ENCODE data around the gene RNGTT.

The RNGTT gene

DNA sequence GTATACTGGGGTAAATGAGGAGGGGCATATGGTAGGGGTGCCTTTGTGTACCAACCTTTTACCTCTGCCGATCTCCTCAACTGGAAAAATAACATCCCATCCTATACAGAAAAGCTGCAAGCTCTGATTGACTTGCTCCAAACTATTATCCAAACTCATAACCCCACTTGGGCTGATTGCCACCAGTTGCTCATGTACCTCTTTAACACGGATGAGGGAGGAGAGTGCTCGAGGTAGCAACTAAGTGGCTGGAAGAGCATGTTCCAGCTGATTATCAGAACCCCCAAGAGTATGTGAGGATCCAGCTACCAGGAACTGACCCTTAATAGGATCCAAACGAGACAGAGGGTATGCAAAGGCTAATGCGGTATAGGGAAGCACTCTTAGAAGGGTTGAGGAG lies 299.6 kb downstream of the RNGTT start:
- no peaks in the 10 kb centered on the region for H3K27me3 ChIP-seq (ENCODE audit: insufficient read depth, low read depth, severe bottlenecking)
- no peak overlapping the region for H3K4me3 ChIP-seq (ENCODE audit: low read depth, low read length)
- TF ChIP-seq, protein P1, sequence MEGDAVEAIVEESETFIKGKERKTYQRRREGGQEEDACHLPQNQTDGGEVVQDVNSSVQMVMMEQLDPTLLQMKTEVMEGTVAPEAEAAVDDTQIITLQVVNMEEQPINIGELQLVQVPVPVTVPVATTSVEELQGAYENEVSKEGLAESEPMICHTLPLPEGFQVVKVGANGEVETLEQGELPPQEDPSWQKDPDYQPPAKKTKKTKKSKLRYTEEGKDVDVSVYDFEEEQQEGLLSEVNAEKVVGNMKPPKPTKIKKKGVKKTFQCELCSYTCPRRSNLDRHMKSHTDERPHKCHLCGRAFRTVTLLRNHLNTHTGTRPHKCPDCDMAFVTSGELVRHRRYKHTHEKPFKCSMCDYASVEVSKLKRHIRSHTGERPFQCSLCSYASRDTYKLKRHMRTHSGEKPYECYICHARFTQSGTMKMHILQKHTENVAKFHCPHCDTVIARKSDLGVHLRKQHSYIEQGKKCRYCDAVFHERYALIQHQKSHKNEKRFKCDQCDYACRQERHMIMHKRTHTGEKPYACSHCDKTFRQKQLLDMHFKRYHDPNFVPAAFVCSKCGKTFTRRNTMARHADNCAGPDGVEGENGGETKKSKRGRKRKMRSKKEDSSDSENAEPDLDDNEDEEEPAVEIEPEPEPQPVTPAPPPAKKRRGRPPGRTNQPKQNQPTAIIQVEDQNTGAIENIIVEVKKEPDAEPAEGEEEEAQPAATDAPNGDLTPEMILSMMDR (IDR thresholded peaks at IDR 0.05; ENCODE audit: low read depth, low read length) = no peak
- H3K36me3 ChIP-seq = no peaks in the 10 kb centered on the region
- no peak overlapping the region for H3K27ac ChIP-seq
- H3K9me3 ChIP-seq (ENCODE audit: severe bottlenecking) = peaks cover 2% of the 10 kb centered on the region
- DNase-seq = no peak

DNA sequence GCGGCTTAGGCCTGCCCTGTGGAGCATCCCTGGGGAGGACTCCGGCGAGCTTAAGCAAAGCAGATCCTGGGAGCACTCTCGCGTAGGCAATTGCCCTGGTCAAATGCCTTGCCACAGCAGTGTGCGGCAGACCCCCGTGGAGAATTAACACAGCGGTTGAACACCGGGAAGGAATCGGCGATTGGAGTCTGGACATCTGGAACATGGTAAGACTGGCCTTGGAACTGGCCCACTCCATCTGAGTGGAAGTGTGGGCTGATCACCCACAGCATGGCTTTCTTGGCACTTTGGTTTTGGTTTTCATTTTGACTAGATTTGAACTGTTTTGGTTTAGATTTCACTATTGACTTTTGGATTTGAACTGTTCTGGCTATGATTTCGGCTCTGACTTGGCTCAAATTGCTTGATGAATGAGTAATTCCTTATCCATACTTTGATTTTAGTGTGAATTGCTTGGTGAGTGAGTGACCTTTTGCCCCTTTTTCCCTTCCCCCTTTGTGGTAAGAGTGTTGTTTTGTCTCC lies 300.7 kb downstream of the RNGTT start:
- TF ChIP-seq, protein P1 (IDR thresholded peaks at IDR 0.05; ENCODE audit: low read depth, low read length) = no peak
- no peaks in the 10 kb centered on the region for H3K36me3 ChIP-seq
- DNase-seq = no peak
- H3K9me3 ChIP-seq (ENCODE audit: severe bottlenecking) = peaks cover 2% of the 10 kb centered on the region
- H3K27ac ChIP-seq = no peak overlapping the region
- no peaks in the 10 kb centered on the region for H3K27me3 ChIP-seq (ENCODE audit: insufficient read depth, low read depth, severe bottlenecking)
- no peak overlapping the region for H3K4me3 ChIP-seq (ENCODE audit: low read depth, low read length)

DNA sequence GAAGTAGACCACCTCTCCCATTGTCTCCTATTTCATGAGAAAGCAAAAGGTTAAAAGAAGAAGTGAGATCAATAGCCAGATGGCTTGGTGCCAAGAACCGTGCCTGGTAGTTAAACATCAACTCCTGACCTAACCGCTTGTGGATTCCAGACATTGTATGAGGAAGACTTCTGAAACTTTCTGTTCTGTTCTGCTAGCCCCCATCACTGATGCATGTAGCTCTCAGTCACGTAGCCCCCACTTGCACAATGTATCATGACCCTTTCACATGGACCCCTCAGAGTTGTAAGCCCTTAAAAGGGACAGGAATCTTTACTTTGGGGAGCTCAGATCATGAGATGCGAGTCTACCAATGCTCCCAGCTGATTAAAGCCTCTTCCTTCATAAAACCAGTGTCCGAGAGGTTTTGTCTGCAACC lies 301.2 kb downstream of the RNGTT start:
- Histone ChIP-seq H3K9me3 (ENCODE audit: severe bottlenecking) (peaks cover 2% of the 10 kb centered on the region), H3K36me3 (no peaks in the 10 kb centered on the region), H3K27me3 (ENCODE audit: insufficient read depth, low read depth, severe bottlenecking) (no peaks in the 10 kb centered on the region), H3K27ac (no peak overlapping the region), H3K4me3 (ENCODE audit: low read depth, low read length) (no peak overlapping the region)
- no peak for DNase-seq
- TF ChIP-seq, protein P1 (IDR thresholded peaks at IDR 0.05; ENCODE audit: low read depth, low read length) = no peak

DNA sequence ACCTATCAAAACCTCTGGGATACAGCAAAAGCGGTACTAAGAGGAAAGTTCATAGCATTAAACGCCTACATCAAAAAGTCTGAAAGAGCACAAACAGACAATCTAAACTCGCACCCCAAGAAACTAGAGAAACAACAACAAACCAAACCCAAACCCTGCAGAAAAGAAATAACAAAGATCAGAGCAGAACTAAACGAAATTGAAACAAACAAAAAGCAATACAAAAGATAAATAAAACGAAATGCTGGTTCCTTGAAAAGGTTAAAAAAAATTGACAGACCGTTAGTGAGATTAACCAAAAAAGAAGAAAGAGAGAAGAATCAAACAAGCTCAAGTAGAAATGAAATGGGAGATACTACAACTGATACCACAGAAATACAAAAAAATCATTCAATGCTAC lies 302.3 kb downstream of the RNGTT start:
- no peak for DNase-seq
- Histone ChIP-seq H3K27ac (no peak overlapping the region), H3K4me3 (ENCODE audit: low read depth, low read length) (no peak overlapping the region), H3K36me3 (no peaks in the 10 kb centered on the region), H3K9me3 (ENCODE audit: severe bottlenecking) (peaks cover 2% of the 10 kb centered on the region), H3K27me3 (ENCODE audit: insufficient read depth, low read depth, severe bottlenecking) (no peaks in the 10 kb centered on the region)
- TF ChIP-seq, protein P1 (IDR thresholded peaks at IDR 0.05; ENCODE audit: low read depth, low read length) = no peak

DNA sequence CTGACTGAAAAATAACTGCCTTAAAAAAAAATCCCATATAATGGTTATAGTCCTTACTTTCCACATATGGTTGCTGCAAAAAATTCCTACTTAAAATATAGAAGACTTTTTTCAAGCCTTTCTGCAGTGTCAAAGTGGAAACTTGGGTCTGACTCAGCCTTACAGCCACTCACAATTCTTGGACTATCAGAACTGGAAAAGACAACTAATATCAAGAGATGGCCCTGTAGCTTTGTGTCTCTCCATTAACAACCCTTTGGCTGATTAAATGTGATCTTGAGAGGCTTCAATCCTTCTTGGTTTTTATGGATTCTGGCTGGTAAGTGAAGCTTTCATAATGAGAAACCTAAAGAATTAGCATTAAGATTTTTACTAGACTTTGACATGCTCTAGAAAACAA lies 307.8 kb downstream of the RNGTT start:
- no peaks in the 10 kb centered on the region for H3K9me3 ChIP-seq (ENCODE audit: severe bottlenecking)
- H3K27me3 ChIP-seq (ENCODE audit: insufficient read depth, low read depth, severe bottlenecking) = no peaks in the 10 kb centered on the region
- no peaks in the 10 kb centered on the region for H3K36me3 ChIP-seq
- no peak overlapping the region for H3K4me3 ChIP-seq (ENCODE audit: low read depth, low read length)
- TF ChIP-seq, protein P1 (IDR thresholded peaks at IDR 0.05; ENCODE audit: low read depth, low read length) = no peak
- no peak for DNase-seq
- no peak overlapping the region for H3K27ac ChIP-seq

DNA sequence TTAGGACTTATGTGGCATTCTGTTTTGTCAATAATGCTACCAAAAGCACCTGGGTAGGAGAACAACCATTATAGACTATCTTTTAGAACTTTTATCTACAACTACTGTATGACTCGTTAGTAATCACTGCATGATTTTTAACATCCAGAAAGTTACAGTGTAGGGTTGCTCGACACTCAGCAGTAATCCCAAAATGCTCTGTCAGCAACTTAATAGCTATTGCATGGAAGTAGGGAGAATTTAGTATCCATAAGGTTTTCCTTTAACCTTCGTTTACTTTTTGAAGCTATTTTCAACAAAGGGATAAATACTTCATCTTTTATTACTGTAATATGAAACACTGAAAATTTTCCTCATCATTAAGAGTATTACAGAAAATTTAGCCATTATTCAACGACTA lies 309.5 kb downstream of the RNGTT start:
- H3K36me3 ChIP-seq = no peaks in the 10 kb centered on the region
- H3K9me3 ChIP-seq (ENCODE audit: severe bottlenecking) = no peaks in the 10 kb centered on the region
- no peak overlapping the region for H3K4me3 ChIP-seq (ENCODE audit: low read depth, low read length)
- DNase-seq = no peak
- no peak overlapping the region for H3K27ac ChIP-seq
- TF ChIP-seq, protein P1 (IDR thresholded peaks at IDR 0.05; ENCODE audit: low read depth, low read length) = no peak
- H3K27me3 ChIP-seq (ENCODE audit: insufficient read depth, low read depth, severe bottlenecking) = no peaks in the 10 kb centered on the region

All from WERI-Rb-1 (cell line).